GM12878 (cell line): ENCODE results near the gene PRUNE2. TPM values are rescaled to one million over a fixed set of nuclear protein-coding genes. Genes with fewer than 3 reads are reported as not detected.

Experiments
- ATAC-seq: fragments of 200-7000 bp; cut with Tn5 transposase; 3 replicates; pipeline ENCODE4 v1.9.1; 2020; ENCODE audit warnings: mild to moderate bottlenecking, moderate library complexity
- BruUV-seq: library from RNA; stranded (reverse); fragments of 400-500 nt; replicated peaks from 2 replicates; lab custom pipeline; 2021; lab: Mats Ljungman, UMichigan
- CTCF ChIA-PET: fragments of 300-600 bp; sonication (Branson Sonifier 250); formaldehyde crosslinking; extraction: SDS; loops from one replicate; lab custom pipeline; 2021; ENCODE audit warnings: inconsistent platforms; lab: Yijun Ruan, JAX
- POLR2A ChIA-PET: fragments of 350-600 bp; formaldehyde crosslinking; extraction: SDS; loops from one replicate; lab custom pipeline; 2021; ENCODE audit warnings: inconsistent platforms; lab: Charles Lee
- RAD21 ChIA-PET: fragments of 300-600 bp; sonication (Branson Sonifier 250); formaldehyde crosslinking; loops from one replicate; lab custom pipeline; 2023; ENCODE audit warnings: antibody characterized with exemption; ENCODE audit not compliant: unreplicated experiment; lab: Charles Lee
- SMC1A ChIA-PET: fragments of 300-600 bp; sonication (Branson Sonifier 250); formaldehyde crosslinking; loops from one replicate; lab custom pipeline; 2023; ENCODE audit not compliant: unreplicated experiment, uncharacterized antibody; lab: Charles Lee
- DNase-seq: peaks from one replicate; pipeline ENCODE4 v3.0.0-alpha.2; 2011; ENCODE audit warnings: low read depth, low spot score
- FAIRE-seq: peaks from 3 replicates; lab custom pipeline; 2011; peaks lifted over from hg19 to GRCh38; lab: Jason Lieb, UNC
- H2AFZ ChIP-seq: 2 replicates; pipeline ENCODE4 v1.6.0; 2011; ENCODE audit warnings: low read depth, low read length, control low read depth; ENCODE audit not compliant: control insufficient read depth
- H3K27ac ChIP-seq: 2 replicates; pipeline ENCODE4 v1.5.1; 2011; ENCODE audit warnings: control low read depth; ENCODE audit not compliant: control insufficient read depth, insufficient read depth
- H3K27me3 ChIP-seq, 2 experiments: replicated peaks in 1 of 2; 2 replicates each; pipeline versions ENCODE4 v1.6.0 to v1.6.1; 2011; ENCODE audit warnings: low read length in 1 of 2; ENCODE audit not compliant: control insufficient read depth in 2 of 2, insufficient read depth in 2 of 2
- H3K36me3 ChIP-seq, 2 experiments: 2 replicates each; pipeline ENCODE4 v1.5.1; 2011; ENCODE audit warnings: low read length in 1 of 2; ENCODE audit not compliant: control insufficient read depth in 2 of 2, insufficient read depth in 2 of 2
- H3K4me1 ChIP-seq: 2 replicates; pipeline ENCODE4 v1.6.1; 2011; ENCODE audit warnings: mild to moderate bottlenecking, low read length, moderate library complexity, mixed read lengths; ENCODE audit not compliant: control insufficient read depth, insufficient read depth
- H3K4me2 ChIP-seq: 2 replicates; pipeline ENCODE4 v1.6.0; 2011; ENCODE audit warnings: control low read depth; ENCODE audit not compliant: control insufficient read depth, insufficient read depth
- H3K4me3 ChIP-seq: fragments of 200-600 bp; sonication (generic); 2 replicates; pipeline ENCODE4 v1.5.1; 2016
- H3K79me2 ChIP-seq: 2 replicates; pipeline ENCODE4 v1.6.0; 2011; ENCODE audit warnings: low read length; ENCODE audit not compliant: control insufficient read depth, insufficient read depth
- H3K9ac ChIP-seq: 2 replicates; pipeline ENCODE4 v1.8.0; 2011; ENCODE audit warnings: low read length, control low read depth, mixed read lengths; ENCODE audit not compliant: control insufficient read depth, insufficient read depth
- H3K9me3 ChIP-seq: replicated peaks from 3 replicates; pipeline ENCODE4 v1.5.1; 2011; ENCODE audit warnings: mild to moderate bottlenecking, low read length; ENCODE audit not compliant: control insufficient read depth, insufficient read depth
- H4K20me1 ChIP-seq: 2 replicates; pipeline ENCODE4 v1.6.0; 2011; ENCODE audit not compliant: control insufficient read depth, insufficient read depth
- DPF2 ChIP-seq: fragments of 450-650 bp; IDR thresholded peaks from 2 replicates; pipeline ENCODE4 v1.6.1; 2017; ENCODE audit warnings: mild to moderate bottlenecking
- EGR1 ChIP-seq, 2 experiments: IDR thresholded peaks; 1 replicate in 1 of 2; 2 replicates in 1 of 2; pipeline ENCODE4 v1.6.1; 2011 to 2012; ENCODE audit warnings: low read depth in 2 of 2, low read length in 2 of 2, borderline replicate concordance in 1 of 2, mild to moderate bottlenecking in 1 of 2, moderate library complexity in 1 of 2
- EZH2 ChIP-seq: IDR thresholded peaks from 2 replicates; pipeline ENCODE4 v1.6.1; 2012; ENCODE audit warnings: low read depth, mild to moderate bottlenecking, control low read depth, inconsistent platforms, low read length, borderline replicate concordance; ENCODE audit not compliant: control insufficient read depth
- LARP7 ChIP-seq: fragments of 450-650 bp; IDR thresholded peaks from 2 replicates; pipeline ENCODE4 v1.6.1; 2017; ENCODE audit warnings: mild to moderate bottlenecking
- NFIC ChIP-seq: IDR thresholded peaks from 2 replicates; pipeline ENCODE4 v1.6.1; 2012; ENCODE audit warnings: low read depth, mild to moderate bottlenecking, inconsistent platforms, low read length, moderate library complexity
- NR2F1 ChIP-seq: fragments of 450-650 bp; conservative IDR thresholded peaks from 2 replicates; pipeline ENCODE4 v1.6.1; 2017; ENCODE audit warnings: mild to moderate bottlenecking
- POLR2A ChIP-seq: IDR thresholded peaks from 2 replicates; pipeline ENCODE4 v1.6.1; 2011; ENCODE audit warnings: low read depth, mild to moderate bottlenecking, low read length
- TBL1XR1 ChIP-seq: IDR thresholded peaks from 2 replicates; pipeline ENCODE4 v1.6.1; 2012; ENCODE audit warnings: low read depth, low read length, improper control_type of control experiment
- YY1 ChIP-seq: IDR thresholded peaks from 2 replicates; pipeline ENCODE4 v1.6.1; 2011; ENCODE audit warnings: low read depth, mild to moderate bottlenecking, low read length
- ZNF217 ChIP-seq: fragments of 450-650 bp; IDR thresholded peaks from 2 replicates; pipeline ENCODE4 v1.6.1; 2017; ENCODE audit warnings: antibody characterized with exemption, mild to moderate bottlenecking
- ZZZ3 ChIP-seq: IDR thresholded peaks from 2 replicates; pipeline ENCODE4 v1.6.1; 2011; ENCODE audit warnings: low read depth; ENCODE audit not compliant: control insufficient read depth, insufficient read length
- WGBS: methylation state at CpG from one replicate; pipeline ENCODE4 v1.1.6; 2016; ENCODE audit warnings: low lambda C conversion rate; ENCODE audit not compliant: insufficient replicate concordance, insufficient coverage; ENCODE audit errors: missing lambda C conversion rate; 5-methylcytosine and 5-hydroxymethylcytosine counted together
- in situ Hi-C: fragments of 300-500 bp; cut with MboI; formaldehyde crosslinking; loops from 9 replicates; pipeline ENCODE4 v1.14.3; 2018; ENCODE audit warnings: mixed read lengths
- intact Hi-C: fragments of 100-400 bp; cut with micrococcal nuclease; formaldehyde crosslinking; loops from one replicate; pipeline ENCODE4 v1.14.2; 2022; ENCODE audit not compliant: unreplicated experiment
- polyA plus RNA-seq, 11 experiments: library from polyadenylated mRNA; depleted of rRNA in 4 of 11; unstranded in 6 of 11; stranded (reverse) in 5 of 11; fragments of >200 nt; fragmentation: Nextera tagmentation in 4 of 11; fragmentation: Illumina TruSeq in 1 of 11; extraction: Ambion mirVana in 4 of 11; extraction: Trizol in 1 of 11; gene quantifications; 1 replicate in 1 of 11; 2 replicates in 10 of 11; pipeline versions ENCODE4 v1.2.1 to v1.2.3, GENCODE V29; 2011 to 2016; ENCODE audit warnings: inconsistent platforms in 2 of 11, missing spikeins in 2 of 11, low read depth in 1 of 11
- total RNA-seq, 4 experiments: library from RNA; depleted of rRNA in 3 of 4; stranded (reverse); fragments of >200 nt in 3 of 4; fragmentation: Illumina TruSeq in 1 of 4; extraction: Trizol in 1 of 4; gene quantifications; 2 replicates each; pipeline versions ENCODE4 v1.2.1 to v1.2.3, GENCODE V29; 2013 to 2021
- TF ChIP-seq, protein P1 (sequence below): fragments of 450-650 bp; conservative IDR thresholded peaks from 2 replicates; pipeline ENCODE4 v1.6.1; 2017; ENCODE audit warnings: mild to moderate bottlenecking, moderate library complexity
- TF ChIP-seq, protein P2 (sequence below): IDR thresholded peaks from 2 replicates; pipeline ENCODE4 v1.6.1; 2011; ENCODE audit warnings: low read depth, mild to moderate bottlenecking, low read length, moderate library complexity, borderline replicate concordance; ENCODE audit errors: extremely low read depth

Gene PRUNE2
- total and polyA plus RNA-seq, 10 of the 15 experiments (the other 5 are each of a cell fraction or from before 2014, with no cell fraction given): 0.07 to 0.63 (median 0.25) TPM

DNA sequence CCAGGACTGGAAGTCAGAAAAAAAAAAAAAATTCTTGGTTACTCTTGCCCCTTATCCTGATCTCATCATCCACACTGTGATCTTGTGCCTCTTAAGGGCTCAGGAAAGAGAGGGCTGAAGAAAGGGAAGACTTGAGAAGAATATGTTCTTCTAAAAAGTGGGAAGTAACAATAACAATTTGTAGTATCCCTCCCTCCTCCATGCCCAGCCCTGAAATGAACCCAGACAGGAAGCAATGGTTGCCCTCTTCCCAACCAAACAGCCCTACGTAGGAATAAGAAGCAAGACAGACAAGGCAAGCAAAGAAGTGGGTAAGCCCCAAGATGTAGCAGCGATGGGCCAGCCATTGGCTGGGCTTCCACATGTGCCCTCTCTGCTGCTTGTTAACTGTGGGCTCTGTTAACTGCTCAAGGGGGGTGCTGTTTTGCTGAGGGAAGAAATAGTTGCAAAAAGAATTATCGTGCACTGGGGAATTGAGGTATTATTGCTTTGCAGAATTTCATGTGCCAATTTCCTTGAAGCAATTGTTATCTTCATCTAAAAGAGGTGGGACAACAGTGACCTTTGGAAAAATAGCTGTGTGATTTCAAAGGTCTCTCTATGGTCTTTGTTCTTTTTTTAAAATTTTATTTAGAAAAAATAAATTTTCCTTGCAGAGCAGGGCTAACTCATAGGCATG, 288.3 kb downstream of the PRUNE2 start (continued):
- TF ChIP-seq EGR1 (IDR thresholded peaks at IDR 0.05; ENCODE audit: borderline replicate concordance in 1 of 2, low read depth in 2 of 2, low read length in 2 of 2) (no peak), TBL1XR1 (no peak)

DNA sequence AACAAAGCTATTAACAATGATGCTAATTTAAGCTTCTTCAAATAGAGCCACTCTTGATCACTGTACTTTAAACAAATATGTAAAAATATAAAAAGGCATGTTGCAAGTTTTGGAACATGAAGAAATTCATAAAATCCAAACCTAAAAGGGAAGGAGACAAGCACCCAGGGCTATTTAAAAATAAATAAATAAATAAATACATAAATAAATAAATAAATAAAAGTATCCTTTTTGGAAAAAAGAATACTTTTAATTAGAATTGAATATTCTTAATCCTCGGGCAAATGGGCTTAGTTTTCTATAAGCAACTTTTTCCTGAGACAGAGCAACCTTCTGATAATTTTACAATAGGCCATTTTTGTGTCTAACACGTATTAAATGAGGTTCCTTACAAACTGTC, 289.1 kb downstream of the PRUNE2 start:
- SMC1A ChIA-PET: interaction anchor here (0.8 to 1.1 kb wide), 3 partner anchors 10 to 28 kb away, joined by 3 to 4 read pairs (median 3); no protein-coding TSS in a partner anchor
- WGBS: 25% methylated on average over 2 of the region's 2 CpGs
- no peaks in the 10 kb centered on the region; a peak in 1 of 4 replicates for H3K27me3 ChIP-seq
- H3K4me1 ChIP-seq: no peaks in the 10 kb centered on the region
- CTCF ChIA-PET: no interaction called here
- ATAC-seq (no peak), FAIRE-seq (no peak), DNase-seq (no peak)
- TF ChIP-seq EZH2 (no peak), DPF2 (no peak)
- H3K9ac ChIP-seq: no peak overlapping the region
- no peak overlapping the region for H3K4me2 ChIP-seq
- intact Hi-C loops: no loop called here
- H4K20me1 ChIP-seq: no peaks in the 10 kb centered on the region
- no peaks in the 10 kb centered on the region for H3K36me3 ChIP-seq
- in situ Hi-C loops: no loop called here
- RAD21 ChIA-PET: no interaction called here
- H3K79me2 ChIP-seq: no peaks in the 10 kb centered on the region
- BruUV-seq: no TSS peak
- no peak overlapping the region for H3K27ac ChIP-seq
- H3K9me3 ChIP-seq: no peaks in the 10 kb centered on the region
- POLR2A ChIA-PET: no interaction called here
- H2AFZ ChIP-seq: no peak overlapping the region
- no peak overlapping the region for H3K4me3 ChIP-seq

DNA sequence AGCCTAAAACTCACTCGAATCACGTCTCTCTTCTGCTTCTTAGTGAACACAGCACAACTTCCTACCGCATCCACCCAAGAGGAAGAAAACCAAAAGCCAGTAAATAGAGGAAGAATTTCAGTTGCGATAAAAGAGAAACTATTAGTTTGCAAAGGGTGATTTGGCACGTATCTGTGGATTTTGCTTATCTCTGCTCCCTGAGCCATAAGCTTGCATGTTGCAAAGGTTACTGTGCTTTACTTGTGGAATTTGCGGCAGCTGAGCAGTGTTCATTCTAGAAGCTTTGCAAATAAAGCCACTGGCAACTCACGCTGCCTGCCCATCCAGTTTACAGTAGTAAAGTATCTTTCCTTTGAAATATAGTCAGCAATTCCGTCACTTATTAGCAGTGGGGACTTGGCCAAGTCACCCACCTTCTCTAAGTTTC, 290.7 kb downstream of the PRUNE2 start:
- Histone ChIP-seq H3K27me3 (peaks cover 0 to 1% of the 10 kb centered on the region in 2 experiments; a peak in 1 of 4 replicates), H3K4me3 (no peak overlapping the region), H3K79me2 (no peaks in the 10 kb centered on the region), H4K20me1 (no peaks in the 10 kb centered on the region), H3K36me3 (no peaks in the 10 kb centered on the region), H3K9me3 (no peaks in the 10 kb centered on the region), H3K4me1 (no peaks in the 10 kb centered on the region), H3K27ac (no peak overlapping the region), H3K4me2 (no peak overlapping the region; the same call in 1 of the 2 replicates), H3K9ac (no peak overlapping the region), H2AFZ (no peak overlapping the region)
- in situ Hi-C loops: no loop called here
- ChIA-PET POLR2A (no interaction called here), RAD21 (no interaction called here), CTCF (no interaction called here), SMC1A (interaction anchor here (0.6 kb wide), 1 partner anchor 31 kb away, joined by 3 read pairs; no protein-coding TSS in a partner anchor)
- BruUV-seq: no TSS peak
- intact Hi-C loops: no loop called here
- no peak for ATAC-seq
- WGBS: 25% methylated on average over 8 of the region's 8 CpGs
- no peak for DNase-seq
- no peak for FAIRE-seq
- TF ChIP-seq LARP7 (no peak), ZZZ3 (no peak), YY1 (no peak), ZNF217 (no peak), POLR2A (no peak), NFIC (no peak), NR2F1 (no peak)
- TF ChIP-seq, protein P1, sequence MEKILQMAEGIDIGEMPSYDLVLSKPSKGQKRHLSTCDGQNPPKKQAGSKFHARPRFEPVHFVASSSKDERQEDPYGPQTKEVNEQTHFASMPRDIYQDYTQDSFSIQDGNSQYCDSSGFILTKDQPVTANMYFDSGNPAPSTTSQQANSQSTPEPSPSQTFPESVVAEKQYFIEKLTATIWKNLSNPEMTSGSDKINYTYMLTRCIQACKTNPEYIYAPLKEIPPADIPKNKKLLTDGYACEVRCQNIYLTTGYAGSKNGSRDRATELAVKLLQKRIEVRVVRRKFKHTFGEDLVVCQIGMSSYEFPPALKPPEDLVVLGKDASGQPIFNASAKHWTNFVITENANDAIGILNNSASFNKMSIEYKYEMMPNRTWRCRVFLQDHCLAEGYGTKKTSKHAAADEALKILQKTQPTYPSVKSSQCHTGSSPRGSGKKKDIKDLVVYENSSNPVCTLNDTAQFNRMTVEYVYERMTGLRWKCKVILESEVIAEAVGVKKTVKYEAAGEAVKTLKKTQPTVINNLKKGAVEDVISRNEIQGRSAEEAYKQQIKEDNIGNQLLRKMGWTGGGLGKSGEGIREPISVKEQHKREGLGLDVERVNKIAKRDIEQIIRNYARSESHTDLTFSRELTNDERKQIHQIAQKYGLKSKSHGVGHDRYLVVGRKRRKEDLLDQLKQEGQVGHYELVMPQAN: no peak
- TF ChIP-seq, protein P2, sequence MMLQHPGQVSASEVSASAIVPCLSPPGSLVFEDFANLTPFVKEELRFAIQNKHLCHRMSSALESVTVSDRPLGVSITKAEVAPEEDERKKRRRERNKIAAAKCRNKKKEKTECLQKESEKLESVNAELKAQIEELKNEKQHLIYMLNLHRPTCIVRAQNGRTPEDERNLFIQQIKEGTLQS: no peak
